ENCODE data around the gene SFXN5.

- TF ChIP-seq CTCF (conservative IDR thresholded peaks at IDR 0.05; ENCODE audit: low read depth, low read length) (no peak), MXI1 (IDR thresholded peaks at IDR 0.05; ENCODE audit: borderline replicate concordance, low read depth, low read length) (no peak), SMC3 (IDR thresholded peaks at IDR 0.05; ENCODE audit: low read depth, low read length) (no peak), POLR2A (IDR thresholded peaks at IDR 0.05; ENCODE audit: low read depth, low read length) (no peak), ELK1 (IDR thresholded peaks at IDR 0.05; ENCODE audit: borderline replicate concordance, low read depth, low read length) (no peak)
These were observed 146.9 kb downstream of the SFXN5 start for GRCh38 chr2:72924353-72925240.

Data from IMR-90 (cell line).